RWPE2 (cell line): ENCODE measurements around the gene ZNF469.

Experiments used
- ATAC-seq: fragments of 200-7000 bp; cut with Tn5 transposase; 3 replicates; pipeline ENCODE4 v1.9.1; 2021; ENCODE audit warnings: low read depth
- DNase-seq: peaks from one replicate; pipeline ENCODE4 v3.0.0-alpha.2; 2020; ENCODE audit warnings: low spot score
- H3K27ac ChIP-seq: fragments of 450-650 bp; 2 replicates; pipeline ENCODE4 v1.5.1; 2017; ENCODE audit warnings: mild to moderate bottlenecking; ENCODE audit not compliant: poor library complexity, severe bottlenecking
- H3K27me3 ChIP-seq: fragments of 250-450 bp; sonication (Bioruptor Pico); 2 replicates; pipeline ENCODE4 v1.5.1; 2021; ENCODE audit warnings: mild to moderate bottlenecking, moderate library complexity; ENCODE audit not compliant: insufficient read depth, poor library complexity, severe bottlenecking
- H3K36me3 ChIP-seq: fragments of 250-450 bp; sonication (Bioruptor Pico); 2 replicates; pipeline ENCODE4 v1.5.1; 2020; ENCODE audit warnings: low read depth, mild to moderate bottlenecking, moderate library complexity
- H3K4me1 ChIP-seq: fragments of 250-450 bp; sonication (Bioruptor Pico); 2 replicates; pipeline ENCODE4 v1.5.1; 2021; ENCODE audit warnings: mild to moderate bottlenecking, moderate library complexity; ENCODE audit not compliant: insufficient read depth, poor library complexity, severe bottlenecking
- H3K4me3 ChIP-seq: fragments of 250-450 bp; sonication (Bioruptor Pico); 2 replicates; pipeline ENCODE4 v1.5.1; 2021; ENCODE audit warnings: mild to moderate bottlenecking, moderate library complexity; ENCODE audit not compliant: severe bottlenecking
- H3K9me3 ChIP-seq: fragments of 250-450 bp; sonication (Bioruptor Pico); 2 replicates; pipeline ENCODE4 v1.5.1; 2021; ENCODE audit warnings: mild to moderate bottlenecking, moderate library complexity; ENCODE audit not compliant: severe bottlenecking
- CTCF ChIP-seq: fragments of 450-650 bp; IDR thresholded peaks from one replicate; pipeline ENCODE4 v1.5.1; 2017; ENCODE audit warnings: mild to moderate bottlenecking, moderate library complexity; ENCODE audit not compliant: poor library complexity, severe bottlenecking

The ZNF469 gene

GRCh38 chr16:88345031-88345720, 37.6 kb upstream of the ZNF469 start:
- no peak for TF ChIP-seq CTCF
- no peaks in the 10 kb centered on the region for H3K27me3 ChIP-seq
- H3K4me1 ChIP-seq, result no peaks in the 10 kb centered on the region
- H3K9me3 ChIP-seq, result no peaks in the 10 kb centered on the region
- no peak overlapping the region for H3K4me3 ChIP-seq
- H3K36me3 ChIP-seq, result no peaks in the 10 kb centered on the region
- DNase-seq (peak; percentile 65), ATAC-seq (no peak)
- H3K27ac ChIP-seq, result no peak overlapping the region

GRCh38 chr16:88345721-88346560, 36.8 kb upstream of the ZNF469 start:
- TF ChIP-seq CTCF, result no peak
- H3K4me1 ChIP-seq, result no peaks in the 10 kb centered on the region
- no peaks in the 10 kb centered on the region for H3K9me3 ChIP-seq
- H3K4me3 ChIP-seq, result no peak overlapping the region
- H3K27me3 ChIP-seq, result no peaks in the 10 kb centered on the region
- peak; percentile 63 for DNase-seq
- H3K27ac ChIP-seq, result no peak overlapping the region
- no peaks in the 10 kb centered on the region for H3K36me3 ChIP-seq
- ATAC-seq, result no peak

- no peak for TF ChIP-seq CTCF
- no peaks in the 10 kb centered on the region for H3K9me3 ChIP-seq
- H3K36me3 ChIP-seq, result no peaks in the 10 kb centered on the region
- ATAC-seq (no peak), DNase-seq (peak; percentile 41)
- H3K27me3 ChIP-seq, result no peaks in the 10 kb centered on the region
- no peak overlapping the region for H3K27ac ChIP-seq
- no peak overlapping the region for H3K4me3 ChIP-seq
- no peaks in the 10 kb centered on the region for H3K4me1 ChIP-seq
Observed at GRCh38 chr16:88346680-88347505, 35.9 kb upstream of the ZNF469 start.

- no peak overlapping the region for H3K4me3 ChIP-seq
- TF ChIP-seq CTCF, result no peak
- no peaks in the 10 kb centered on the region for H3K27me3 ChIP-seq
- ATAC-seq (no peak), DNase-seq (peak; percentile 48)
- no peaks in the 10 kb centered on the region for H3K4me1 ChIP-seq
- H3K36me3 ChIP-seq, result no peaks in the 10 kb centered on the region
- H3K9me3 ChIP-seq, result no peaks in the 10 kb centered on the region
- no peak overlapping the region for H3K27ac ChIP-seq
Observed at GRCh38 chr16:88347656-88348376, 34.9 kb upstream of the ZNF469 start.
